ENCODE measurements around the gene ARID4B.

DNA sequence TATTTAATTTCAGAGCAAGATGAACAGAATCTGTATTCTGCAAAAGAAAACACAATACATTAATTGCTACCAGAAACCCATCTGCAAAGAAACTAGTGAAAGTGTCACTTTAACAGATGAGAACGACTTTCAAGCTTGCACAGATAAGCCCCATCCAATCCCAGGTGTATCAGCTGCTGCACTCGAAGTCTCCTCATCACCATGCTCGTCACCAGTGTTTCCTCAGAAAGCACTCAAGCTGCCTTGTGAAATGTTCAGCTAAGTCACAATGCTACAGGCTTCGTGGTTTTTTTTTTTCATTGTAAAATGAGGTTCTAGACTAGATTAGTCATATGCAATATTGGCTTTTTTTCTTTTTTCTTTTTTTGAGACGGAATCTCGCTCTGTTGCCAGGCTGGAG is 196.0 kb downstream of the ARID4B start:
- TF ChIP-seq CTCF (IDR thresholded peaks at IDR 0.05) (no peak), POLR2A (IDR thresholded peaks at IDR 0.05) (no peak)
